CD4-positive, alpha-beta memory T cell (primary cell): ENCODE measurements around the gene SRMS. TPM values are rescaled to one million over a fixed set of nuclear protein-coding genes. Genes with fewer than 3 reads are reported as not detected.

Source experiments
- CTCF ChIA-PET: fragments of 350-600 bp; sonication (Branson Sonifier 250); formaldehyde crosslinking; loops from one replicate; lab custom pipeline; 2021; ENCODE audit warnings: inconsistent platforms; ENCODE audit not compliant: partially characterized antibody; lab: Charles Lee
- POLR2A ChIA-PET: fragments of 350-600 bp; sonication (Branson Sonifier 250); formaldehyde crosslinking; loops from one replicate; lab custom pipeline; 2021; ENCODE audit not compliant: partially characterized antibody; lab: Charles Lee
- DNase-seq, 5 donors: peaks; one replicate each; pipeline versions ENCODE4 v3.0.0 to v3.0.0-alpha.2; 2020 to 2022; ENCODE audit warnings: mixed read lengths in 1 of 5
- H3K27ac ChIP-seq: one replicate; pipeline ENCODE4 v1.7.0; 2013; ENCODE audit warnings: low read depth, low read length
- H3K27me3 ChIP-seq: 2 replicates; pipeline ENCODE4 v1.7.0; 2013; ENCODE audit warnings: mild to moderate bottlenecking, low read length, moderate library complexity; ENCODE audit not compliant: insufficient read depth
- H3K36me3 ChIP-seq: 2 replicates; pipeline ENCODE4 v1.7.0; 2013; ENCODE audit warnings: mild to moderate bottlenecking, low read length, moderate library complexity; ENCODE audit not compliant: insufficient read depth
- H3K4me1 ChIP-seq: 2 replicates; pipeline ENCODE4 v1.7.0; 2013; ENCODE audit warnings: mild to moderate bottlenecking, low read length, moderate library complexity; ENCODE audit not compliant: insufficient read depth
- H3K4me3 ChIP-seq, 2 donors: one replicate each; pipeline ENCODE4 v1.7.0; 2013; ENCODE audit warnings: low read length in 2 of 2, mild to moderate bottlenecking in 1 of 2
- H3K9me3 ChIP-seq, 2 donors: one replicate each; pipeline ENCODE4 v1.7.0; 2013; ENCODE audit warnings: low read length in 2 of 2, control low read depth in 1 of 2; ENCODE audit not compliant: control insufficient read depth in 1 of 2
- H3K27ac Mint-ChIP-seq, 7 donors: one replicate each; pipeline ENCODE4 v1.8.0; 2020 to 2021; ENCODE audit warnings: mixed read lengths in 7 of 7, mild to moderate bottlenecking in 6 of 7, inconsistent platforms in 3 of 7, moderate library complexity in 3 of 7
- H3K27me3 Mint-ChIP-seq, 2 donors: one replicate each; pipeline ENCODE4 v1.8.0; 2020 to 2021; ENCODE audit warnings: mixed read lengths in 2 of 2
- H3K36me3 Mint-ChIP-seq, 2 donors: one replicate each; pipeline ENCODE4 v1.8.0; 2020 to 2021; ENCODE audit warnings: mixed read lengths in 2 of 2, inconsistent platforms in 1 of 2, mild to moderate bottlenecking in 1 of 2
- H3K4me1 Mint-ChIP-seq, 4 donors: one replicate each; pipeline ENCODE4 v1.8.0; 2020 to 2021; ENCODE audit warnings: mixed read lengths in 4 of 4, mild to moderate bottlenecking in 1 of 4
- H3K4me3 Mint-ChIP-seq, 8 donors: one replicate each; pipeline ENCODE4 v1.8.0; 2020 to 2021; ENCODE audit warnings: mixed read lengths in 8 of 8, mild to moderate bottlenecking in 7 of 8, moderate library complexity in 6 of 8, inconsistent platforms in 3 of 8
- H3K9me3 Mint-ChIP-seq, 8 donors: one replicate each; pipeline ENCODE4 v1.8.0; 2020 to 2021; ENCODE audit warnings: mixed read lengths in 8 of 8, mild to moderate bottlenecking in 5 of 8, inconsistent platforms in 3 of 8, moderate library complexity in 1 of 8
- intact Hi-C: fragments of 100-400 bp; cut with micrococcal nuclease; formaldehyde crosslinking; loops from one replicate; pipeline ENCODE4 v1.15.1; 2023
- polyA plus RNA-seq, 2 donors: library from polyadenylated mRNA; unstranded; fragments of 300-500 nt; fragmentation: Illumina TruSeq; gene quantifications; one replicate each; pipeline ENCODE4 v1.2.3, GENCODE V29; 2021
- total RNA-seq, 2 experiments: library from RNA; stranded (reverse); gene quantifications; one replicate each; pipeline ENCODE4 v1.2.3, GENCODE V29; 2021

Gene SRMS
- total and polyA plus RNA-seq, 4 experiments from 2014 or later: not detected

DNA sequence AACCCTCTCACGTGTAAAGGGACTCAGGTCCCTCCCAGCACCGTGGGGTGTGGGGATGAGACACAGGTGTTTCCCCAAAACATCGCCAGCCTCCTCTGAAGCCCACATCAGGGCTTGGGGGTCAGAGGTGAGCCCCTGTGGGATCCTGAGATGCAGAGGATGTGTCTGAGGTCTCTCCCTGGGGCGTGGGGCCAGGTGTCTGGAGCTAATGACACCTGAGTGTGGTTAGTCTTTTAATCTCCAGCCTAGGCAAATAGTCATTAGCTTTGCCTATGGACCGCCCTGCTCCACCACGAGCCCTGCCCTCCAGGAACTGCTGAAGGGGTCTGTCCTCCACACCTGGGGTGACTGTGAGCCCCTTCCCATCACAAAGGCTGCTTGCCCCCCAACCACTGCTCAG lies 1.7 kb downstream of the SRMS start:
- H3K27me3 ChIP-seq: no peaks in the 10 kb centered on the region
- Mint-ChIP-seq H3K36me3 (no peaks in the 10 kb centered on the region), H3K27me3 (peaks cover 2 to 4% of the 10 kb centered on the region in 2 donors), H3K9me3 (no peaks in the 10 kb centered on the region), H3K4me1 (peaks cover 1 to 9% (median 4%) of the 10 kb centered on the region in 4 donors), H3K27ac (peak overlapping the region in 1 of 7 donors; percentile 75), H3K4me3 (no peak overlapping the region)
- H3K4me1 ChIP-seq: peaks cover 5% of the 10 kb centered on the region
- no peak overlapping the region for H3K4me3 ChIP-seq
- intact Hi-C loops: no loop called here
- H3K36me3 ChIP-seq: no peaks in the 10 kb centered on the region
- no peaks in the 10 kb centered on the region for H3K9me3 ChIP-seq
- no peak overlapping the region for H3K27ac ChIP-seq
- POLR2A ChIA-PET: no interaction called here
- no peak for DNase-seq
- CTCF ChIA-PET: no interaction called here

DNA sequence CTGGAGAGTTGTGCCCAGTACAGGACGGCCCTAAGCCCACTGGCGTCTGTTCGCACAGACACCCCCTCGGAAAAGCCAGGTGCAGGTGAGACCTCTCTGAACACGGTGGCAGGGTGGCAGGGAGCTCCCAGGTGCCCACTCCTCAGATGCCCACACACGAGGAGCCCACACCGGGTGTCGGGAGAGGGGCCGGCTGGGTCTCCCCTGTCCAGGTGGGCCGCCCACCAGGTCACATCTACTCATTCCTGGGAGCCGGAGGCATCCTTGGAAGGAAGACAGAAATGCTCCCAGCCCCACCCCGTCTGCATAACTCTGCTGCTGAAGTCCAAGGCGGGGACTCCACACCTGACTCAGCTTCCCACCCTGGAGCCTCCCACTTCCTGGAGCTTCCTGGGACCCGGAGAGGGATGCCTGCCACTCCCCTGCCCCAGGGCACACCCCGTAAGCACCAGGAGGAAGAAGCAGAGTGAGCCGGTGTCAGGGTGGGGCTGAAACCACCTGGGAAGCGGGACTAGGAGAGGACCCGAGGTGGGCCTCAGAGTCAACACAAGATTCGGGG lies 2.5 kb downstream of the SRMS start:
- peak overlapping the region in 1 of 7 donors; percentile 75 for H3K27ac Mint-ChIP-seq
- peaks cover 2 to 4% of the 10 kb centered on the region in 2 donors for H3K27me3 Mint-ChIP-seq
- DNase-seq: no peak
- Histone ChIP-seq H3K27ac (no peak overlapping the region), H3K27me3 (no peaks in the 10 kb centered on the region), H3K4me1 (peaks cover 5% of the 10 kb centered on the region), H3K9me3 (no peaks in the 10 kb centered on the region), H3K4me3 (no peak overlapping the region), H3K36me3 (no peaks in the 10 kb centered on the region)
- ChIA-PET POLR2A (interaction anchor here (3.2 kb wide), 1 partner anchor 7 kb away, joined by 18 read pairs; no protein-coding TSS in a partner anchor), CTCF (no interaction called here)
- H3K4me3 Mint-ChIP-seq: peak overlapping the region in 1 of 8 donors; percentile 59
- intact Hi-C loops: no loop called here
- H3K9me3 Mint-ChIP-seq: no peaks in the 10 kb centered on the region
- H3K36me3 Mint-ChIP-seq: no peaks in the 10 kb centered on the region
- peaks cover 1 to 9% (median 4%) of the 10 kb centered on the region in 4 donors for H3K4me1 Mint-ChIP-seq

GRCh38 chr20:63544241-63544957 lies 3.1 kb downstream of the SRMS start:
- Histone ChIP-seq H3K36me3 (no peaks in the 10 kb centered on the region), H3K9me3 (no peaks in the 10 kb centered on the region), H3K27me3 (no peaks in the 10 kb centered on the region), H3K27ac (no peak overlapping the region), H3K4me3 (no peak overlapping the region), H3K4me1 (peaks cover 5% of the 10 kb centered on the region)
- H3K9me3 Mint-ChIP-seq: no peaks in the 10 kb centered on the region
- ChIA-PET POLR2A (interaction anchor here (2.2 to 3.2 kb wide), 2 partner anchors 8 to 23 kb away, joined by 6 to 18 read pairs; no protein-coding TSS in a partner anchor), CTCF (interaction anchor here (0.6 to 1.2 kb wide), 2 partner anchors 237 to 242 kb away, joined by 3 read pairs; no protein-coding TSS in a partner anchor)
- H3K4me3 Mint-ChIP-seq: no peak overlapping the region
- H3K27ac Mint-ChIP-seq: no peak overlapping the region
- peaks cover 1 to 9% (median 4%) of the 10 kb centered on the region in 4 donors for H3K4me1 Mint-ChIP-seq
- intact Hi-C loops: no loop called here
- peaks cover 2% of the 10 kb centered on the region in 2 donors for H3K27me3 Mint-ChIP-seq
- H3K36me3 Mint-ChIP-seq: no peaks in the 10 kb centered on the region
- DNase-seq: no peak

DNA sequence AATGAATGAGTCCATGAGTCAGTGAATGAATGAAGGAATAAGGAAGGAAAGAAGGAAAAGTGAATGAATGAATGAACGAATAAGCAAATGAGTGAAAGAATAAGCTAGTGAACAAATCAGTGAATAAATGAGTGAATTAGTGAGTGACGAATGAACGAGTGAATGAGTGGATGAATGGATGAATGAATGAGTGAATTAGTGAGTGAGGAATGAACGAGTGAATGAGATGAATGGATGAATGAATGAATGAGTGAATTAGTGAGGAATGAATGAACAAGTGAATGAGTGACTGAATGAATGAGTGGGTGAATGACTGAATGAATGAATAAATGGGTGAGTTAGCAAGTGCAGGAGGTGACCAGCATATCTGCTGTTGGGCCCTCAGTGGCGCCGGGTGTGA lies 3.8 kb downstream of the SRMS start:
- Histone ChIP-seq H3K4me1 (peaks cover 10% of the 10 kb centered on the region), H3K9me3 (no peaks in the 10 kb centered on the region), H3K27ac (no peak overlapping the region), H3K36me3 (no peaks in the 10 kb centered on the region), H3K4me3 (no peak overlapping the region), H3K27me3 (no peaks in the 10 kb centered on the region)
- intact Hi-C loops: no loop called here
- CTCF ChIA-PET: interaction anchor here (0.6 to 1.9 kb wide), 4 partner anchors 38 to 243 kb away, joined by 3 to 4 read pairs (median 3); no protein-coding TSS in a partner anchor
- Mint-ChIP-seq H3K36me3 (no peaks in the 10 kb centered on the region), H3K4me3 (no peak overlapping the region), H3K27me3 (peaks cover 2% of the 10 kb centered on the region in 2 donors), H3K9me3 (no peaks in the 10 kb centered on the region), H3K4me1 (peaks cover 1 to 9% (median 4%) of the 10 kb centered on the region in 4 donors), H3K27ac (peak overlapping the region in 2 of 7 donors; percentile 14 to 69)
- no peak for DNase-seq
- POLR2A ChIA-PET: interaction anchor here (2.2 to 3.2 kb wide), 2 partner anchors 9 to 22 kb away, joined by 6 to 18 read pairs; no protein-coding TSS in a partner anchor

DNA sequence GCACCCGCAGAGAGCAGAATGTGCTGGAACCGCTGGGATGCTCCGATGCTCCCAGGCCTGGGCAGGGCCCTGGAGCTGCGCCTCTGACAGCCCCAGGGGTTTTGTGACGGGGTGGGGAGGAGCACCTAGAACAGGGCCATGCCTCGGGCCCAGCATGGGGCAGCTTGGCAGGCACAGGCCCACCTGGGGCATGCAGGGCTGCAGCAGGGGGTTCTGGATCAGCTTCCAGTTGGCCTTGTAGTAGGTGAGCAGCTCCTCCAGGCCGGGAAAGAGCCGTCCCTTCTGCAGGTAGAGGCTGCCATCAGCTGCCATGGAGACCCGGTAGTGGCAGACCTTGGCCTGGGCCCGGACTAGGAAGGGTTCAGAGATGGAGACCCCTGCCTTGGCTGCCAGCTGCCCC lies 4.4 kb downstream of the SRMS start:
- H3K4me1 Mint-ChIP-seq: peaks cover 1 to 14% (median 4%) of the 10 kb centered on the region in 4 donors
- no peak for DNase-seq
- no peak overlapping the region for H3K4me3 Mint-ChIP-seq
- Histone ChIP-seq H3K27me3 (no peaks in the 10 kb centered on the region), H3K4me1 (peaks cover 16% of the 10 kb centered on the region), H3K9me3 (no peaks in the 10 kb centered on the region), H3K36me3 (no peaks in the 10 kb centered on the region), H3K27ac (no peak overlapping the region), H3K4me3 (no peak overlapping the region)
- no peaks in the 10 kb centered on the region for H3K9me3 Mint-ChIP-seq
- H3K27ac Mint-ChIP-seq: no peak overlapping the region
- intact Hi-C loops: no loop called here
- ChIA-PET CTCF (interaction anchor here (1.1 to 1.9 kb wide), 4 partner anchors 39 to 323 kb away, joined by 3 to 4 read pairs (median 3); partner anchors contain the start of gene TPD52L2), POLR2A (interaction anchor here (2.2 to 3.2 kb wide), 2 partner anchors 9 to 22 kb away, joined by 6 to 18 read pairs; no protein-coding TSS in a partner anchor)
- H3K36me3 Mint-ChIP-seq: no peaks in the 10 kb centered on the region
- H3K27me3 Mint-ChIP-seq: peaks cover 2% of the 10 kb centered on the region in 2 donors

- Histone ChIP-seq H3K27ac (no peak overlapping the region), H3K36me3 (no peaks in the 10 kb centered on the region), H3K27me3 (no peaks in the 10 kb centered on the region), H3K4me3 (no peak overlapping the region), H3K4me1 (peaks cover 19% of the 10 kb centered on the region), H3K9me3 (no peaks in the 10 kb centered on the region)
- no peak overlapping the region for H3K4me3 Mint-ChIP-seq
- H3K4me1 Mint-ChIP-seq: peaks cover 1 to 18% (median 4%) of the 10 kb centered on the region in 4 donors
- H3K36me3 Mint-ChIP-seq: no peaks in the 10 kb centered on the region
- H3K9me3 Mint-ChIP-seq: no peaks in the 10 kb centered on the region
- no peak for DNase-seq
- intact Hi-C loops: no loop called here
- ChIA-PET POLR2A (interaction anchor here (2.2 to 3.2 kb wide), 2 partner anchors 10 to 21 kb away, joined by 6 to 18 read pairs; no protein-coding TSS in a partner anchor), CTCF (interaction anchor here (1.1 to 1.9 kb wide), 3 partner anchors 39 to 323 kb away, joined by 3 to 4 read pairs (median 3); partner anchors contain the start of gene TPD52L2)
- H3K27ac Mint-ChIP-seq: peak overlapping the region in 1 of 7 donors; percentile 68
- peaks cover 2% of the 10 kb centered on the region in 2 donors for H3K27me3 Mint-ChIP-seq
These were observed 4.9 kb downstream of the SRMS start for GRCh38 chr20:63542696-63543095.
